IMR-90 (cell line): ENCODE measurements around the gene MAGI1.

ENCODE experiments used
- CTCF ChIP-seq: conservative IDR thresholded peaks from 2 replicates; pipeline ENCODE4 v1.5.1; 2012; ENCODE audit warnings: mild to moderate bottlenecking, low read depth, low read length, improper control_type of control experiment
- ELK1 ChIP-seq: fragments of 150-350 bp; IDR thresholded peaks from 2 replicates; pipeline ENCODE4 v1.6.1; 2016; ENCODE audit warnings: low read depth, mild to moderate bottlenecking, low read length, moderate library complexity, borderline replicate concordance
- MAZ ChIP-seq: IDR thresholded peaks from 2 replicates; pipeline ENCODE4 v1.6.1; 2012; ENCODE audit warnings: low read depth, mild to moderate bottlenecking, low read length, improper control_type of control experiment, moderate library complexity, borderline replicate concordance
- POLR2A ChIP-seq: IDR thresholded peaks from 2 replicates; pipeline ENCODE4 v1.6.1; 2012; ENCODE audit warnings: mild to moderate bottlenecking, low read depth, low read length
- RAD21 ChIP-seq: IDR thresholded peaks from 2 replicates; pipeline ENCODE4 v1.6.1; 2012; ENCODE audit warnings: low read length, improper control_type of control experiment
- RFX5 ChIP-seq: IDR thresholded peaks from 2 replicates; pipeline ENCODE4 v1.8.0; 2012; ENCODE audit warnings: low read depth, mild to moderate bottlenecking, low read length, moderate library complexity
- USF2 ChIP-seq: fragments of 150-350 bp; IDR thresholded peaks from 2 replicates; pipeline ENCODE4 v1.6.1; 2017; ENCODE audit warnings: mild to moderate bottlenecking, antibody characterized with exemption, low read length, low read depth

GRCh38 chr3:65466300-65466988, 572.3 kb downstream of the MAGI1 start:
- no peak for TF ChIP-seq CTCF
- no peak for TF ChIP-seq MAZ
- no peak for TF ChIP-seq RFX5
- no peak for TF ChIP-seq ELK1
- no peak for TF ChIP-seq USF2
- TF ChIP-seq POLR2A: no peak
- TF ChIP-seq RAD21: no peak
